Calu3 (cell line): ENCODE measurements around the gene IL1A. TPM values are rescaled to one million over a fixed set of nuclear protein-coding genes. Genes with fewer than 3 reads are reported as not detected.

Source experiments
- BruUV-seq: library from RNA; stranded (reverse); fragments of 400-500 nt; replicated peaks from 2 replicates; lab custom pipeline; 2021; lab: Mats Ljungman, UMichigan
- CTCF ChIA-PET: fragments of 300-600 bp; sonication (Branson Sonifier 250); formaldehyde crosslinking; loops from one replicate; lab custom pipeline; 2022; ENCODE audit warnings: antibody characterized with exemption; lab: Charles Lee
- DNase-seq: peaks from one replicate; pipeline ENCODE4 v3.0.0; 2022
- H3K27ac Mint-ChIP-seq: one replicate; pipeline ENCODE4 v1.8.0; 2022; ENCODE audit warnings: mixed read lengths; ENCODE audit not compliant: unreplicated experiment
- H3K27me3 Mint-ChIP-seq: one replicate; pipeline ENCODE4 v1.8.0; 2022; ENCODE audit warnings: mixed read lengths; ENCODE audit not compliant: unreplicated experiment
- H3K36me3 Mint-ChIP-seq: one replicate; pipeline ENCODE4 v1.8.0; 2022; ENCODE audit warnings: mild to moderate bottlenecking, moderate library complexity, mixed read lengths; ENCODE audit not compliant: insufficient read depth, unreplicated experiment
- H3K4me1 Mint-ChIP-seq: one replicate; pipeline ENCODE4 v1.8.0; 2022; ENCODE audit warnings: mild to moderate bottlenecking, low read depth, mixed read lengths; ENCODE audit not compliant: unreplicated experiment
- H3K4me3 Mint-ChIP-seq: one replicate; pipeline ENCODE4 v1.8.0; 2022; ENCODE audit warnings: mild to moderate bottlenecking, low read depth, moderate library complexity, mixed read lengths; ENCODE audit not compliant: unreplicated experiment
- H3K9me3 Mint-ChIP-seq: one replicate; pipeline ENCODE4 v1.8.0; 2022; ENCODE audit warnings: low read depth, mixed read lengths; ENCODE audit not compliant: unreplicated experiment
- CTCF ChIP-seq: fragments of 200-600 bp; IDR thresholded peaks from one replicate; pipeline ENCODE4 v1.8.0; 2022; ENCODE audit warnings: antibody characterized with exemption; ENCODE audit not compliant: unreplicated experiment
- intact Hi-C: fragments of 100-400 bp; cut with micrococcal nuclease; formaldehyde crosslinking; loops from one replicate; pipeline ENCODE4 v1.10.0; 2022; ENCODE audit not compliant: unreplicated experiment
- total RNA-seq: library from RNA; stranded (reverse); gene quantifications from 2 replicates; pipeline ENCODE4 v1.2.3, GENCODE V29; 2022

Gene IL1A
- total RNA-seq, 1 experiment from 2014 or later = 14.4 TPM

GRCh38 chr2:112725545-112726457 lies 58.5 kb downstream of the IL1A start:
- intact Hi-C loops = loop anchor here (1.0 kb wide), 2 partner anchors 98 to 126 kb away; no protein-coding TSS in a partner anchor
- Mint-ChIP-seq H3K36me3 (peaks cover 21% of the 10 kb centered on the region), H3K4me1 (peaks cover 38% of the 10 kb centered on the region), H3K27ac (peak overlapping the region; percentile 92), H3K4me3 (peak overlapping the region; percentile 67), H3K9me3 (no peaks in the 10 kb centered on the region), H3K27me3 (no peaks in the 10 kb centered on the region)
- BruUV-seq = no TSS peak
- TF ChIP-seq CTCF = peak; percentile 32
- peak; percentile 88 for DNase-seq
- CTCF ChIA-PET = interaction anchor here (0.5 to 3.4 kb wide), 29 partner anchors 10 to 750 kb away, joined by 3 to 92 read pairs (median 4); partner anchors contain the start of genes CHCHD5 and SLC20A1

GRCh38 chr2:112724591-112725525 lies 59.4 kb downstream of the IL1A start:
- peak; percentile 49 for DNase-seq
- no peak for TF ChIP-seq CTCF
- H3K9me3 Mint-ChIP-seq = no peaks in the 10 kb centered on the region
- no peaks in the 10 kb centered on the region for H3K27me3 Mint-ChIP-seq
- peaks cover 38% of the 10 kb centered on the region for H3K4me1 Mint-ChIP-seq
- peaks cover 21% of the 10 kb centered on the region for H3K36me3 Mint-ChIP-seq
- CTCF ChIA-PET = interaction anchor here (0.6 to 3.4 kb wide), 20 partner anchors 9 to 236 kb away, joined by 3 to 92 read pairs (median 4); partner anchors contain the start of genes CHCHD5 and SLC20A1
- peak overlapping the region; percentile 92 for H3K27ac Mint-ChIP-seq
- H3K4me3 Mint-ChIP-seq = no peak overlapping the region
- intact Hi-C loops = no loop called here
- no TSS peak for BruUV-seq

- no peak for DNase-seq
- Mint-ChIP-seq H3K36me3 (peaks cover 21% of the 10 kb centered on the region), H3K4me1 (peaks cover 38% of the 10 kb centered on the region), H3K27ac (peak overlapping the region; percentile 84), H3K9me3 (no peaks in the 10 kb centered on the region), H3K4me3 (no peak overlapping the region), H3K27me3 (peaks cover 4% of the 10 kb centered on the region)
- CTCF ChIA-PET = interaction anchor here (1.2 to 3.4 kb wide), 5 partner anchors 14 to 237 kb away, joined by 3 to 92 read pairs (median 4); no protein-coding TSS in a partner anchor
- intact Hi-C loops = no loop called here
- BruUV-seq = no TSS peak
- no peak for TF ChIP-seq CTCF
Measured at GRCh38 chr2:112723995-112724394, 60.3 kb downstream of the IL1A start.

Other genes starting within 250 kb of the IL1A start
- gene POLR1B, start 242.0 kb downstream of the IL1A start, total RNA-seq = 36.4 and 36.9 TPM in 2 replicates
- 18.0 and 20.1 TPM in 2 replicates for gene CHCHD5, start 199.9 kb downstream of the IL1A start, total RNA-seq
- gene SLC20A1, start 138.6 kb downstream of the IL1A start, total RNA-seq = 71.7 and 84.5 TPM in 2 replicates
- 10.1 and 13.6 TPM in 2 replicates for gene NT5DC4, start 63.5 kb downstream of the IL1A start, total RNA-seq
- gene CKAP2L, start 19.9 kb downstream of the IL1A start, total RNA-seq = 27.4 and 42.5 TPM in 2 replicates
- 4.1 and 15.5 TPM in 2 replicates for gene IL1B, start 52.3 kb upstream of the IL1A start, total RNA-seq
- 1.9 and 2.0 TPM in 2 replicates for gene IL37, start 126.7 kb upstream of the IL1A start, total RNA-seq
- 0.38 TPM in 1 of 2 replicates, not detected in the other for gene IL36G, start 193.5 kb upstream of the IL1A start, total RNA-seq
- not detected in 2 replicates for gene IL36A, start 221.0 kb upstream of the IL1A start, total RNA-seq